ENCODE results near the gene HSPA1B. TPM values are rescaled to one million over a fixed set of nuclear protein-coding genes. Genes with fewer than 3 reads are reported as not detected.

The HSPA1B gene
- total and polyA plus RNA-seq, 2 of the 4 experiments (the other 2 are of a cell fraction): 61.1 to 93.6 TPM

GRCh38 chr6:31864818-31865204 lies 37.3 kb downstream of the HSPA1B start:
- Histone ChIP-seq H4K91ac (ENCODE audit: insufficient read depth, low read depth, low read length) (no peak overlapping the region), H2BK15ac (ENCODE audit: low read depth, low read length) (no peak overlapping the region), H3K56ac (ENCODE audit: extremely low read depth, insufficient read depth, low read length) (no peak overlapping the region), H3K18ac (ENCODE audit: low read depth, low read length) (no peak overlapping the region), H2AFZ (replicated peaks; ENCODE audit: low read length, poor library complexity) (peak overlapping the region; percentile 34), H2BK5ac (ENCODE audit: low read depth, low read length, poor library complexity, severe bottlenecking) (no peak overlapping the region), H3K4ac (ENCODE audit: low read depth, low read length) (no peak overlapping the region), H3K9ac (ENCODE audit: low read depth, low read length) (no peak overlapping the region), H3K79me1 (ENCODE audit: low read depth in 1 of 2, low read length in 2 of 2) (peaks cover 7 to 20% of the 10 kb centered on the region in 2 experiments; a peak in 2 of 4 replicates), H3K9me1 (ENCODE audit: insufficient read depth, low read length) (no peaks in the 10 kb centered on the region), H3K4me3 (ENCODE audit: insufficient read depth, low read depth, low read length) (no peak overlapping the region), H3K27me3 (ENCODE audit: control insufficient read depth, insufficient read depth, low read length) (no peaks in the 10 kb centered on the region), H3K27ac (ENCODE audit: insufficient read depth, low read length) (no peak overlapping the region), H3K9me3 (ENCODE audit: control insufficient read depth, insufficient read depth, low read length) (no peaks in the 10 kb centered on the region), H3K23ac (ENCODE audit: low read depth, low read length) (no peak overlapping the region), H2AK5ac (ENCODE audit: low read depth, low read length) (no peak overlapping the region), H4K8ac (ENCODE audit: low read depth in 2 of 2, low read length in 2 of 2) (no peak overlapping the region), H4K5ac (ENCODE audit: low read depth, low read length) (no peak overlapping the region), H3K4me1 (ENCODE audit: control insufficient read depth, insufficient read depth, low read length) (peaks cover 4% of the 10 kb centered on the region), H3K36me3 (ENCODE audit: control insufficient read depth, insufficient read depth, low read length) (peaks cover 11% of the 10 kb centered on the region; the same call in 1 of the 2 replicates), H4K20me1 (ENCODE audit: insufficient read depth, low read length) (no peaks in the 10 kb centered on the region), H2BK20ac (ENCODE audit: low read depth, low read length) (no peak overlapping the region), H3K14ac (replicated peaks; ENCODE audit: low read depth, low read length) (no peak overlapping the region), H2BK120ac (ENCODE audit: low read depth, low read length) (no peak overlapping the region), H2AK9ac (replicated peaks; ENCODE audit: low read depth, low read length, poor library complexity) (peak overlapping the region; percentile 83), H3K4me2 (ENCODE audit: low read depth, low read length) (no peak overlapping the region)
- no peak for DNase-seq
- POLR2A ChIA-PET (ENCODE audit: unreplicated experiment): no interaction called here
- intact Hi-C loops (cut with micrococcal nuclease): no loop called here
- no peak for ATAC-seq (ENCODE audit: low read depth)
- CTCF ChIA-PET: no interaction called here
- in situ Hi-C loops (cut with MboI; ENCODE audit: low sequenced_read_pairs): no loop called here
- dilution Hi-C loops (cut with HindIII; ENCODE audit: low sequenced_read_pairs, unreplicated experiment): no loop called here
- no TSS peak for BruUV-seq (replicated peaks)
- TF ChIP-seq CHD1 (IDR thresholded peaks at IDR 0.05; ENCODE audit: low read depth, low read length): no peak
- TF ChIP-seq RAD21 (IDR thresholded peaks at IDR 0.05; ENCODE audit: low read length): no peak
- no peak for TF ChIP-seq CTCF (conservative IDR thresholded peaks at IDR 0.05; ENCODE audit: low read depth, low read length)
- TF ChIP-seq POLR2A (IDR thresholded peaks at IDR 0.05; ENCODE audit: low read depth, low read length): no peak
- TF ChIP-seq NFE2L2 (IDR thresholded peaks at IDR 0.05; ENCODE audit: low read depth, low read length): no peak
- no peak for TF ChIP-seq MXI1 (IDR thresholded peaks at IDR 0.05; ENCODE audit: borderline replicate concordance, low read depth, low read length)
- TF ChIP-seq SMC3 (IDR thresholded peaks at IDR 0.05; ENCODE audit: low read depth, low read length): no peak
- 74% methylated on average over 3 of the region's 8 CpGs; no CpG with 5 or more reads in 1 of the 2 experiments for WGBS, 2 experiments (ENCODE audit: extremely low coverage in 2 of 2, insufficient read length in 1 of 2)

All from IMR-90 (cell line).